Measurements from ENCODE around the gene ENO4. TPM values are rescaled to one million over a fixed set of nuclear protein-coding genes. Genes with fewer than 3 reads are reported as not detected.

The ENO4 gene
- total RNA-seq, 2 donors from 2014 or later = not detected

DNA sequence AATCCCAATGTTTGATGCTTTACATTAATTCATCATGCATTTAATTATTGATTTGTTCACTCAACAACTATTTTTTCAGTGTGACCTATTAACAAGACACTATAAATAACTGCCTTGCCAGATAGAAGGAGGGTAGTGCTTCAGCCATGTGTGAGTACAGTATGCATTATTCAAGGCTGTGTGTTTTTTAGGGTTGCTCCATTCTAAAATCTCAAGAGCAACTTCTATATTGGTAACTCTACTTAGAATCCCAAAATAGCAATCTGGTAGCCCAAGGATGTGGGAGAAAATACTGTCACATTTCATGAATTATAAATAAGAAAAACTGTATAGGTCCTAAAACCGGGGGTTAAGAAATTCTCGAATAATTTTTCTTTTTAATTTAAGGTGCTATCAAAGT lies 69.9 kb downstream of the ENO4 start:
- H3K9me3 Mint-ChIP-seq = peaks cover 3% of the 10 kb centered on the region
- no peak for ATAC-seq

DNA sequence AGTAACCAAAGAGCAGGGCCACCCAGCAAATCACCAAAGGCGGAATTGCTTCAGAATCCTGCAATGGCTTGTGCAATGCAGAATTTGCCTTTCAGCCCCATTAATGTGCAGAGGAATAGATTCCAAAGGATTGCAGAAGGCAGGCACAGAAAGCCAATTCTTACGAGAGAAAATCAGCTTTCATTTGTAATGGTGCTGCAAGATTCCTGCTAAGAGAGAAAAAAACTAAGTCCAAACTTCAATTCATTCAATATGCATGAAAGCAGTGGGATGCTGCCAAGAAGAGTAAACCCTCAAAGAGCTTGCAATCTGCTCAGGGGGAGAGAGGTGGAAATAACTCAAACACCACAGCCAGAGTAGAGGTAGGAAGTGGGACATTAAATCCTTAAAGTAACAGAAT lies 70.4 kb downstream of the ENO4 start:
- Mint-ChIP-seq H3K4me1 (ENCODE audit: low read depth in 2 of 2) (no peaks in the 10 kb centered on the region), H3K4me3 (no peak overlapping the region), H3K9me3 (peaks cover 3% of the 10 kb centered on the region), H3K27ac (no peak overlapping the region), H3K27me3 (peaks cover 0 to 9% of the 10 kb centered on the region in 2 donors), H3K36me3 (no peaks in the 10 kb centered on the region)
- ATAC-seq (no peak), DNase-seq (ENCODE audit: low spot score) (no peak)

More for the DNA sequence above, 69.9 kb downstream of the ENO4 start:
- no peaks in the 10 kb centered on the region for H3K36me3 Mint-ChIP-seq
- no peak for DNase-seq (ENCODE audit: low spot score)
- H3K4me1 Mint-ChIP-seq (ENCODE audit: low read depth in 2 of 2) = no peaks in the 10 kb centered on the region
- H3K27ac Mint-ChIP-seq = no peak overlapping the region
- peaks cover 0 to 9% of the 10 kb centered on the region in 2 donors for H3K27me3 Mint-ChIP-seq
- no peak overlapping the region for H3K4me3 Mint-ChIP-seq

DNA sequence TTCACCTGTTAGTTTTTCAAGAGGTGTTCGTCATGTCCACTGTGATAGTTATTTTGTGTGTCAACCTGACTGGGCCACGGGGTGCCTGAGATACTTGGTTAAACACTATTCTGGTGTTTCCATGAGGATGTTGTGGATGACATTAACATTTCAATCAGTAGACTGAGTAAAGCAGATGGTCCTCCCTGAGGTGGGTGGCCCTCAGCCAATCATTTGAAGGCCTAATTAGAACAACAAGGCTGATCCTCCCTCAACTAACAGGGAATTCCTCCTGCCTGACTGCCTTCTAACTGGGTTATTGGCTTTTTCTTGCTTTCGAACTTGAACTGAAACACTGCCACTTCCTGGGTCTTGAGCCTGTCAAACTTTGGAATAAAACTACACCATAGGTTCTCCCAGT lies 75.8 kb downstream of the ENO4 start:
- ATAC-seq = no peak
- H3K4me1 Mint-ChIP-seq (ENCODE audit: low read depth in 2 of 2) = no peaks in the 10 kb centered on the region
- no peak overlapping the region for H3K4me3 Mint-ChIP-seq
- no peaks in the 10 kb centered on the region for H3K9me3 Mint-ChIP-seq
- DNase-seq (ENCODE audit: low spot score) = no peak
- H3K36me3 Mint-ChIP-seq = no peaks in the 10 kb centered on the region
- H3K27ac Mint-ChIP-seq = no peak overlapping the region
- peaks cover 0 to 9% of the 10 kb centered on the region in 2 donors for H3K27me3 Mint-ChIP-seq

DNA sequence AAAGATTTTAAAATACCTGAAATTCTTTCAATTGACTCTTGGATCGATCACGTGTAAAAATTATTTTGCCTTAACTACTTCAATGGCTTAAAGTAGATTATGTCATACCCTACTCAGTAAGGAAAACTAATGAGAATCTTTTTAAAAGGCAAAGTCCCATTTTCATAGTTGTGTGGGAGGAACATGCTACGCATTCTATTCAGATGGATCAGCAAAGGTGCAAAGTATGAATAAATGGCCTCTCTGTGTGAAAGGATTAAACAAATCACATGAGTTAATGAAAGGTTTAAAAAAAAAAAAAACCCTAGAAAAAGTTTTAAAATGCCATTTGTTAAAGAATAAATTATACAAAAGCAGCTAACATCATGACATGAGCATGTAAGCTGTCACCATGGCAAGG lies 77.1 kb downstream of the ENO4 start:
- Mint-ChIP-seq H3K27me3 (no peaks in the 10 kb centered on the region), H3K27ac (no peak overlapping the region), H3K4me3 (no peak overlapping the region), H3K9me3 (no peaks in the 10 kb centered on the region), H3K36me3 (no peaks in the 10 kb centered on the region), H3K4me1 (ENCODE audit: low read depth in 2 of 2) (no peaks in the 10 kb centered on the region)
- ATAC-seq = no peak
- DNase-seq (ENCODE audit: low spot score) = no peak

DNA sequence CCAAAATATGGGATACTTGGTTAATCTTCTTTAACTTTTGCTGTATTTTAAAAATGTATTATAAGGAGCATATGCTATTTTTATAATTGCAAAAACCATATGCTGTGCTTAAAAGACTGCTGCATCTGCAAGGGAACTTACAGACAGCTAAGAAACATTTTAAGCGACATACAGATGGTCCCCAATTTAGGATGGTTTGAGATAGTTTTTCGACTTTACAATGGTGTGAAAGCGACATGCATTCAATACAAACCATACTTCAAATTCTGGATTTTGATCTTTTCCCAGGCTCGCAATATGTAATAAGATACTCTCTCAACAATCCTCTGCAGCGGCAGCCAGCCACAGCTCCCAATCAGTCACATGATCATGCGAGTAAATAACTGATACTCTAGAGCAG lies 82.5 kb downstream of the ENO4 start:
- Mint-ChIP-seq H3K36me3 (no peaks in the 10 kb centered on the region), H3K27ac (no peak overlapping the region), H3K4me3 (no peak overlapping the region), H3K4me1 (ENCODE audit: low read depth in 2 of 2) (no peaks in the 10 kb centered on the region), H3K27me3 (no peaks in the 10 kb centered on the region), H3K9me3 (peaks cover 5% of the 10 kb centered on the region)
- ATAC-seq (no peak), DNase-seq (ENCODE audit: low spot score) (no peak)

Other genes starting within 250 kb of the ENO4 start
- gene PNLIPRP2, start 228.5 kb upstream of the ENO4 start, total RNA-seq = not detected
- under 1 TPM in 1 of 2 donors, not detected in 1; 0.08 TPM for gene HSPA12A, start 106.9 kb upstream of the ENO4 start, total RNA-seq
- gene SHTN1, start 155.7 kb downstream of the ENO4 start, total RNA-seq = not detected